H1 (cell line): ENCODE data around the gene MOCS1. TPM values are rescaled to one million over a fixed set of nuclear protein-coding genes. Genes with fewer than 3 reads are reported as not detected.

Experiments
- CTCF ChIA-PET: fragments of 300-600 bp; sonication (Branson Sonifier 250); formaldehyde crosslinking; loops from one replicate; lab custom pipeline; 2021; ENCODE audit not compliant: partially characterized antibody; lab: Charles Lee
- POLR2A ChIA-PET: fragments of 300-600 bp; sonication (Branson Sonifier 250); formaldehyde crosslinking; loops from one replicate; lab custom pipeline; 2021; ENCODE audit warnings: inconsistent platforms; ENCODE audit not compliant: partially characterized antibody; lab: Charles Lee
- DNase-seq, 2 experiments: peaks; one replicate each; pipeline versions ENCODE4 v3.0.0 to v3.0.0-alpha.2; 2010 to 2022; ENCODE audit warnings: low spot score in 2 of 2, low read depth in 1 of 2, mixed read lengths in 1 of 2
- FAIRE-seq: peaks from 2 replicates; lab custom pipeline; 2011; peaks lifted over from hg19 to GRCh38; lab: Jason Lieb, UNC
- H2AFZ ChIP-seq: 2 replicates; pipeline ENCODE4 v1.8.1; 2012; ENCODE audit warnings: low read length, inconsistent platforms
- H2AK5ac ChIP-seq: 2 replicates; pipeline ENCODE4 v1.6.1; 2013; ENCODE audit warnings: low read depth, low read length
- H2BK120ac ChIP-seq: replicated peaks from 2 replicates; pipeline ENCODE3; 2013; ENCODE audit warnings: low read depth, low read length, inconsistent platforms
- H2BK12ac ChIP-seq: 2 replicates; pipeline ENCODE4 v1.6.1; 2013; ENCODE audit warnings: low read depth, low read length
- H2BK15ac ChIP-seq: 2 replicates; pipeline ENCODE4 v1.6.1; 2013; ENCODE audit warnings: low read length
- H2BK20ac ChIP-seq: 2 replicates; pipeline ENCODE4 v1.6.1; 2013; ENCODE audit warnings: low read length
- H2BK5ac ChIP-seq: 2 replicates; pipeline ENCODE4 v1.6.1; 2013; ENCODE audit warnings: low read depth, low read length
- H3K14ac ChIP-seq: 2 replicates; pipeline ENCODE4 v1.6.1; 2013; ENCODE audit warnings: inconsistent platforms; ENCODE audit not compliant: insufficient read length
- H3K18ac ChIP-seq: 2 replicates; pipeline ENCODE4 v1.6.1; 2013; ENCODE audit warnings: low read length; ENCODE audit errors: extremely low read depth
- H3K23ac ChIP-seq: 2 replicates; pipeline ENCODE4 v1.6.1; 2013; ENCODE audit warnings: inconsistent platforms; ENCODE audit not compliant: insufficient read length
- H3K23me2 ChIP-seq: 2 replicates; pipeline ENCODE4 v1.6.1; 2013; ENCODE audit warnings: low read depth, low read length
- H3K27ac ChIP-seq: 2 replicates; pipeline ENCODE4 v1.6.1; 2011; ENCODE audit warnings: low read depth, low read length, inconsistent platforms
- H3K27me3 ChIP-seq, 4 experiments: replicated peaks in 1 of 4; 1 replicate in 1 of 4; 2 replicates in 3 of 4; pipeline versions ENCODE4 v1.6.1 to v1.8.1; 2011 to 2013; ENCODE audit warnings: low read length in 3 of 4, mild to moderate bottlenecking in 3 of 4, inconsistent platforms in 2 of 4, mixed read lengths in 2 of 4, moderate library complexity in 1 of 4; ENCODE audit not compliant: control insufficient read depth in 3 of 4, insufficient read depth in 3 of 4; ENCODE audit errors: extremely low read depth in 1 of 4
- H3K36me3 ChIP-seq, 4 experiments: 2 replicates each; pipeline versions ENCODE4 v1.6.1 to v1.8.1; 2011 to 2013; ENCODE audit warnings: mild to moderate bottlenecking in 4 of 4, low read length in 3 of 4, moderate library complexity in 2 of 4, control low read depth in 1 of 4, inconsistent platforms in 1 of 4; ENCODE audit not compliant: insufficient read depth in 4 of 4, control insufficient read depth in 2 of 4
- H3K4ac ChIP-seq: replicated peaks from 2 replicates; pipeline ENCODE3; 2013; ENCODE audit warnings: low read length, low read depth, mixed read lengths, inconsistent platforms; ENCODE audit not compliant: insufficient read length
- H3K4me1 ChIP-seq, 4 experiments: replicated peaks in 1 of 4; 1 replicate in 1 of 4; 2 replicates in 3 of 4; pipeline versions ENCODE4 v1.6.1 to v1.8.1; 2011 to 2013; ENCODE audit warnings: low read length in 3 of 4, inconsistent platforms in 2 of 4, mixed read lengths in 1 of 4; ENCODE audit not compliant: insufficient read depth in 4 of 4, control insufficient read depth in 3 of 4
- H3K4me2 ChIP-seq, 2 experiments: 2 replicates each; pipeline versions ENCODE4 v1.6.1 to v1.8.1; 2011 to 2013; ENCODE audit warnings: low read depth in 2 of 2, low read length in 2 of 2, control low read depth in 1 of 2, inconsistent platforms in 1 of 2, mild to moderate bottlenecking in 1 of 2; ENCODE audit not compliant: insufficient read depth in 1 of 2
- H3K4me3 ChIP-seq, 4 experiments: fragments of 200-600, 300-600 bp in 1 of 4; sonication (generic), shearing (Covaris generic), sonication (Bioruptor Twin) in 1 of 4; 2 replicates each; pipeline versions ENCODE4 v1.5.1 to v1.8.1; 2011 to 2016; ENCODE audit warnings: low read length in 4 of 4, low read depth in 3 of 4, control low read depth in 2 of 4, inconsistent platforms in 2 of 4, mild to moderate bottlenecking in 2 of 4, mixed read lengths in 1 of 4, moderate library complexity in 1 of 4; ENCODE audit not compliant: insufficient read depth in 2 of 4; ENCODE audit errors: extremely low read depth in 1 of 4
- H3K56ac ChIP-seq: replicated peaks from 2 replicates; pipeline ENCODE3; 2013; ENCODE audit warnings: low read depth, mild to moderate bottlenecking, mixed read lengths, low read length, inconsistent platforms; ENCODE audit not compliant: insufficient read length
- H3K79me1 ChIP-seq: 2 replicates; pipeline ENCODE4 v1.6.1; 2013; ENCODE audit warnings: low read depth, low read length, control low read depth
- H3K79me2 ChIP-seq, 2 experiments: 2 replicates each; pipeline versions ENCODE4 v1.6.1 to v1.8.1; 2012 to 2013; ENCODE audit warnings: low read length in 2 of 2, mild to moderate bottlenecking in 2 of 2, inconsistent platforms in 1 of 2; ENCODE audit not compliant: insufficient read depth in 2 of 2, control insufficient read depth in 1 of 2
- H3K9ac ChIP-seq, 4 experiments: replicated peaks in 1 of 4; 1 replicate in 1 of 4; 2 replicates in 3 of 4; pipeline versions ENCODE4 v1.6.1 to v1.8.1; 2011 to 2013; ENCODE audit warnings: low read depth in 3 of 4, low read length in 3 of 4, control low read depth in 2 of 4, mild to moderate bottlenecking in 2 of 4, moderate library complexity in 2 of 4, inconsistent platforms in 1 of 4; ENCODE audit errors: extremely low read depth in 1 of 4
- H3K9me3 ChIP-seq, 2 experiments: 2 replicates each; pipeline versions ENCODE4 v1.6.1 to v1.8.1; 2012 to 2013; ENCODE audit warnings: mild to moderate bottlenecking in 2 of 2, moderate library complexity in 2 of 2, control low read depth in 1 of 2, inconsistent platforms in 1 of 2, low read depth in 1 of 2, low read length in 1 of 2, mixed read lengths in 1 of 2; ENCODE audit not compliant: insufficient read depth in 2 of 2
- H4K20me1 ChIP-seq, 2 experiments: replicated peaks in 1 of 2; 2 replicates each; pipeline versions ENCODE3 to v1.8.1; 2011 to 2013; ENCODE audit warnings: inconsistent platforms in 2 of 2, low read length in 2 of 2, mild to moderate bottlenecking in 1 of 2; ENCODE audit not compliant: insufficient read depth in 2 of 2, control insufficient read depth in 1 of 2
- H4K5ac ChIP-seq: 2 replicates; pipeline ENCODE4 v1.6.1; 2013; ENCODE audit warnings: low read length, low read depth, mixed read lengths, inconsistent platforms; ENCODE audit not compliant: insufficient read length
- H4K8ac ChIP-seq: 2 replicates; pipeline ENCODE4 v1.8.0; 2013; ENCODE audit warnings: mild to moderate bottlenecking, moderate library complexity, low read length, inconsistent platforms; ENCODE audit not compliant: insufficient read depth; ENCODE audit errors: extremely low read depth
- H4K91ac ChIP-seq: replicated peaks from 2 replicates; pipeline ENCODE3; 2013; ENCODE audit warnings: low read length, mixed read lengths, inconsistent platforms; ENCODE audit not compliant: insufficient read length
- BRCA1 ChIP-seq: IDR thresholded peaks from 2 replicates; pipeline ENCODE4 v1.6.1; 2012; ENCODE audit warnings: low read depth, low read length, improper control_type of control experiment
- JUND ChIP-seq: IDR thresholded peaks from 2 replicates; pipeline ENCODE4 v1.6.1; 2011; ENCODE audit warnings: mild to moderate bottlenecking, improper control_type of control experiment, low read length
- NRF1 ChIP-seq: IDR thresholded peaks from 2 replicates; pipeline ENCODE4 v1.6.1; 2011; ENCODE audit warnings: mild to moderate bottlenecking, low read depth, low read length, improper control_type of control experiment
- POU5F1 ChIP-seq: IDR thresholded peaks from 2 replicates; pipeline ENCODE4 v1.6.1; 2011; ENCODE audit warnings: low read depth, mild to moderate bottlenecking, low read length, moderate library complexity
- SP1 ChIP-seq: IDR thresholded peaks from 2 replicates; pipeline ENCODE4 v1.6.1; 2011; ENCODE audit warnings: low read depth, low read length
- USF2 ChIP-seq: IDR thresholded peaks from 2 replicates; pipeline ENCODE4 v1.6.1; 2011; ENCODE audit warnings: low read length, improper control_type of control experiment
- WGBS, 2 experiments: shearing (Covaris generic) in 1 of 2; methylation state at CpG; one replicate each; pipeline versions ENCODE4 v1.1.6 to v1.1.7; 2013 to 2015; ENCODE audit warnings: low lambda C conversion rate in 2 of 2, mixed read lengths in 2 of 2, inconsistent platforms in 1 of 2, low coverage in 1 of 2, missing lambda C conversion rate in 1 of 2; ENCODE audit not compliant: insufficient replicate concordance in 2 of 2, insufficient coverage in 1 of 2, insufficient read length in 1 of 2; ENCODE audit errors: extremely low coverage in 1 of 2, missing lambda C conversion rate in 1 of 2; 5-methylcytosine and 5-hydroxymethylcytosine counted together
- polyA plus RNA-seq, 7 experiments: library from polyadenylated mRNA; depleted of rRNA in 3 of 7; stranded (reverse) in 5 of 7; unstranded in 2 of 7; fragments of >200 nt in 5 of 7; fragments of 200-250 nt in 2 of 7; gene quantifications; 1 replicate in 5 of 7; 2 replicates in 1 of 7; 4 replicates in 1 of 7; pipeline versions ENCODE4 v1.2.1 to v1.2.3, GENCODE V29; 2011 to 2013; ENCODE audit warnings: missing spikeins in 2 of 7, mixed read lengths in 2 of 7
- total RNA-seq: library from RNA; stranded (reverse); fragmentation: NEBNext Ultra II Directional; extraction: Animal tissue kit (Norgen Biotek cat#: 25700); gene quantifications from 2 replicates; pipeline ENCODE4 v1.2.1, GENCODE V29; 2021

MOCS1 gene
- total and polyA plus RNA-seq, 2 of the 8 experiments (the other 6 are each of a cell fraction or from before 2014, with no cell fraction given): 13.4 to 19.7 TPM

- H3K4me2 ChIP-seq: no peak overlapping the region
- no peak overlapping the region for H3K14ac ChIP-seq
- H2BK120ac ChIP-seq: no peak overlapping the region
- H3K23ac ChIP-seq: no peak overlapping the region
- ChIA-PET POLR2A (interaction anchor here (0.6 kb wide), 1 partner anchor 536 kb away, joined by 3 read pairs; no protein-coding TSS in a partner anchor), CTCF (interaction anchor here (0.6 to 12.0 kb wide), 3 partner anchors 20 to 535 kb away, joined by 3 to 135 read pairs (median 8); no protein-coding TSS in a partner anchor)
- no peaks in the 10 kb centered on the region for H3K9me3 ChIP-seq
- no peak overlapping the region for H2AK5ac ChIP-seq
- no peak overlapping the region for H4K91ac ChIP-seq
- peak overlapping the region; percentile 34; the same call in 1 of the 2 replicates for H2BK20ac ChIP-seq
- WGBS, 2 experiments: 81% methylated on average over 3 of the region's 3 CpGs; no CpG with 5 or more reads in 1 of the 2 experiments
- 0 out of 7 replicates have a peak, but pooled peaks cover 0 to 2% (median 0%) of the 10 kb centered on the region in 4 experiments for H3K27me3 ChIP-seq
- H3K23me2 ChIP-seq: no peaks in the 10 kb centered on the region
- FAIRE-seq: peak; percentile 79
- no peak overlapping the region for H3K27ac ChIP-seq
- H3K56ac ChIP-seq: no peak overlapping the region
- H4K20me1 ChIP-seq: no peaks in the 10 kb centered on the region
- no peak overlapping the region for H4K5ac ChIP-seq
- no peak overlapping the region for H3K9ac ChIP-seq
- H2BK5ac ChIP-seq: no peak overlapping the region
- H3K18ac ChIP-seq: no peak overlapping the region
- H3K79me1 ChIP-seq: no peaks in the 10 kb centered on the region
- H2BK12ac ChIP-seq: peak overlapping the region; percentile 55; the same call in 1 of the 2 replicates
- H3K4me1 ChIP-seq: peaks cover 0 to 12% (median 7%) of the 10 kb centered on the region in 4 experiments; a peak in 3 of 7 replicates
- no peaks in the 10 kb centered on the region for H3K79me2 ChIP-seq
- DNase-seq: no peak
- no peak overlapping the region for H3K4me3 ChIP-seq
- no peaks in the 10 kb centered on the region for H3K36me3 ChIP-seq
- H2AFZ ChIP-seq: no peak overlapping the region
- H4K8ac ChIP-seq: no peak overlapping the region
- H2BK15ac ChIP-seq: no peak overlapping the region
- no peak overlapping the region for H3K4ac ChIP-seq
- TF ChIP-seq NRF1 (no peak), BRCA1 (no peak), USF2 (no peak), POU5F1 (no peak), JUND (no peak), SP1 (no peak)
Measured at GRCh38 chr6:39897698-39898097, 36.6 kb downstream of the MOCS1 start.
